HG03432 (cell line): ENCODE data around the gene PBXIP1.

ENCODE experiments used
- ATAC-seq: cut with Tn5 transposase; IDR thresholded peaks from one replicate; pipeline ENCODE4 v1.9.1; 2021; ENCODE audit warnings: mild to moderate bottlenecking, moderate library complexity; ENCODE audit not compliant: unreplicated experiment

The PBXIP1 gene

DNA sequence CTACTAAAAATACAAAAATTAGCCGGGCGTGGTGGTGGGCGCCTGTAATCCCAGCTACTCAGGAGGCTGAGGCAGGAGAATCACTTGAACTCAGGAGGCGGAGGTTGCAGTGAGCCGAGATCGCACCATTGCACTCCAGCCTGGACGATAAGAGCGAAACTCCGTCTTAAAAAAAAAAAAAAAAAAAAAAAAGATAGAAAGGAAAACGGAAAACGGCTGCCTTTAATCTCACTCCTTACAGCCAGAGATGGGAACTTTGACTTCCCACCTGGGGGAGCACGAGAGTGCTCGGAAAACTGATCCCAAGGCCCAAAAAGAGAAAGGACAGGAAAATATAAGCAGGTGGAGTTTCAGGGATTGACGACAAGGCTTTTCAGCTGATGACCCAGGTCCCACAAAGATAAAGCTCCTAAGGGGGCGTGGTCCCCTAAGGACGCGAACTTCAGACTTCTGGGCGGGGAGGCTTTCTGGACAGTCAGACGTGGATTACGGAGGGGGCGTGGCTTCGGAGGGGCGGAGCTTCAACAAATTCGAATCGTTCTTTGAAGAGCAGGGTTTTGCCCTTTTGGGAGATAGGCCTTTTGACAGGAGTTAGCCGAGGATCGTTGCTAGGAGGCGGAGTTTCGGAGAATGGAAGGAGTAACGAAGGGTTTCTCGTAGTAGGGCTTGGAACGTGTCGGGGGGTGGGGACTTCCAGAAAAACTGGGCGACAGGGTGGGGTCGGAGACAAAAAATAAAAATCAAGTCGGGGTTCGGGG lies 17.6 kb upstream of the PBXIP1 start:
- peak; percentile 24 for ATAC-seq

DNA sequence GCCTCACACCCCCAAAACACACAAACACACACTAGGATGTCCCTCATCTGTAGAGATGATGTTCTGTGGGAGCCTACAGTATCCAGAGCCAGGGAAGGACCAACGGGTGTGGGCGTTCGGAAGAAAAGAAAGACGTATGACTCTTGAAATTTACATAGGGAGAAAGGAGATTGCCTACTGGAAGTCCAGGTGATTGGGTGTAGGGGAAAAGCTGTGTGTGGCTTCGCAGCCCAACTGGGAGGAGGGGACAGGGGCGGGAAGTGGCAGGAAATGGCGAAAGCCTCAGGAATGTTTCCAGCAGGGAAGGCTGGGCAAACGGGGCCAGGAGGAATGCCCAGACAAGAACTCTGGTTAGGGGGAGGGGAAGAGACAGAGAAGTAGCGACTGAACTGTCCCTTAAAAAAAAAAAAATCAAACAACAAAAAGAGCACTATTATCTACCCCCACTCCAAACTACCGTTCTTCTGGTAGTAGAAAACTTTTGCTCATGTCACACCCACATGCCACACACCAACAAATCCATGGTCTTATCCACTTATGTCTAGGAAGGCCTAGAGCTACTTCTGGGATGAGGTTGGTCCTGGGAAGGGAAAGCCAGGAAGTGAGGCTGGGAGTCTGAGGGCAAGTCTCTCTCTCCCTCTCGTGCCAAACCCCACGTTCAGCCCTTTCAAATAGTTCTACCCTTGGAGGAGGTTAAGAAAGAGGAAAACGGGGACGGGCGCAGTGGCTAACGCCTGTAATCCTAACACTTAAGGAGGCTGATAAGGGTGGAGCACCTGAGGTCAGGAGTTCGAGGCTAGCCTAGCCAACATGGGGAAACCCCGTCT lies 16.8 kb upstream of the PBXIP1 start:
- ATAC-seq: no peak

DNA sequence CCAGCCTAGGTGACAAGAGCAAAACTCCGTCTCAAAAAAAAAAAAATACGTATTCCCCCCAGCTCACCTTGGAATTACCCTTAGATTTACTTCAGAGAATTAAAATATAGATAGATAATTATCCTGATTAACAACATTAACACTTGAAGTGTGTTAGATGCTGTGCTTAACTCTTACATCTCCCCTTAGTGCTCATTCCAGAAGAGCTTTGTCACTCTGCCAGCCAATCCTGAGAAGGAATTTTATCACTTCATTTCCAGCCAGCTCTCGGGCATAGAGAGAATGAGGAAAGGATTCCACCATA lies 16.3 kb upstream of the PBXIP1 start:
- ATAC-seq: no peak

DNA sequence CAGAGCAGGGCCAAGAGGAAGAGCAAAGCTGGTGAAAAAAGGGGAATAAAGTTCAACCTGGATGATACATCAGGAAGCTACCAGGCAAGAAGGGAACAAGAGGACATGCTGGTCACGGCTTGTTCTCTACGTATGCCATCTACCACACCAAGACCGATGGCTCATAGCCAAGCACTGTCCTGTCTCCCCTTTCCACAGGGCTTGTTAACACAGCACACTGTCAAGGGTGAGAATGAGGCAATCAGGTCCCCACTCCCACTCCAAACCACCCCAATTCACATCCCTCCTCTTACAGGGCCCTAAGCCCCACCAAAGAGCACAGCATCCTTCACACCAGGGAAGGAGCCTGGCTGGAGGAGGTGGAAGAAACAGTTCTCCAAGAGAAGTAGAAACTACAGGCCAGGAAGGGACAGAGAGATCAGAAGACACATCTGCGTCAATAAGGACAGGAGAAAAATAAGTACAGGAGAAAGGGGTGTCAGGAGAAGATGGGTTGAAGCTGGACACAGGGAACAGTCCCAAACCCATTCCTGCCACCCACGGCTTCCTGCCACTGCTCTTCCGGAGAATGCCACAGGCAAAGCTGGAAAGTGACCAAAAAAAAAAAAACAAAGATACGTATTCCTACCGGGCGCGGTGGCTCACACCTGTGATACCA lies 15.6 kb upstream of the PBXIP1 start:
- ATAC-seq: no peak

- no peak for ATAC-seq
Observed at GRCh38 chr1:154970631-154971340, 14.9 kb upstream of the PBXIP1 start, which contains the start of gene SHC1. Gene SHC1, minus strand, starts transcription at chr1:154970747. Its CDS starts 221 bp downstream, at chr1:154970526.

DNA sequence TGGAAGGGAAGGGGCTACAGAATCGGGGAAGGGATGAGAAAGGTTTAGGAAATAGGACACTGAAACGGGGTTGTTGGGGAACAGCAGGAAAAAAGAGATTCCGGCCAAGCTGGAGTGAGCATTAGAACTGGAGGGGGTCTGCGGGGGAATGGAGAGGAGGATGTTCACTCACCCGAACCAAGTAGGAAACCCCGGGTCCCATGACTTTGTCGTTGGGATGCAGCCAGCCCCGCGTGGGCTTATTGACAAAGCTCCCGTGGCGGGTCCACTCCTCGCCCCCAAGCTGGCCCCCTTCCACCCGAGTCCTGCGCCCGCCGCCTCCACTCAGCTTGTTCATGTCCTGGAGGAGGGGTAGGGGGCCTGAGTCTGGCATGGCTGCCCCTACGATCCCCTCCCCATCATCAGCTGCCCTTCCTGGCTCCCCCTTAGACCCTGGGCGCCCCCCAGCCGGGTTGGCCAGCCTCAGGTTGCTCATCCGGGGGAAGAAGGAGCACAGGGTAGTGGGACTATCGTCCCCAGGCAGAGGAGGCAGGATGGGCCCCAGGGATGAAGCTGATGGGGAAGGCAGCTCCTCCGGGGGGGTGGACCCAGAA lies 14.1 kb upstream of the PBXIP1 start:
- no peak for ATAC-seq

DNA sequence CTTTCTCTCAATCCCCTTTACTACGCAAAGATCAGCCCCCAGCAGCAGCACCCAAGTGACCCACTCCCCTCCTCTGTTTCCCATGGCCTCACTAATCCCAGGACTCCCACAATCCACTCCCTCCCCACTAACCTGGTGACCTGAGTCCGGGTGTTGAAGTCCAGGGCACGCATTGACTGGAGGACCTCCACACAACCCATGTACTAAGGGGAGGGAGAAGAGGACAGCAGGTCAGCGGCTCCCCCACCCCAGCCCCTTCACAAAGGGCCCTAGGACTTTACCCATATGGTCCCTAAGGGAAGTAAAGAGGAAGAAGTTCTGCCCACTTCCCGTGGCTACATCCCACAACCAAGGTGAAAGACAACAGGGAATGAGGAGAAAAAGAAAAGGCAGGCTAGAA lies 13.3 kb upstream of the PBXIP1 start:
- ATAC-seq: no peak

GRCh38 chr1:154968731-154969130 lies 12.8 kb upstream of the PBXIP1 start:
- ATAC-seq: no peak

DNA sequence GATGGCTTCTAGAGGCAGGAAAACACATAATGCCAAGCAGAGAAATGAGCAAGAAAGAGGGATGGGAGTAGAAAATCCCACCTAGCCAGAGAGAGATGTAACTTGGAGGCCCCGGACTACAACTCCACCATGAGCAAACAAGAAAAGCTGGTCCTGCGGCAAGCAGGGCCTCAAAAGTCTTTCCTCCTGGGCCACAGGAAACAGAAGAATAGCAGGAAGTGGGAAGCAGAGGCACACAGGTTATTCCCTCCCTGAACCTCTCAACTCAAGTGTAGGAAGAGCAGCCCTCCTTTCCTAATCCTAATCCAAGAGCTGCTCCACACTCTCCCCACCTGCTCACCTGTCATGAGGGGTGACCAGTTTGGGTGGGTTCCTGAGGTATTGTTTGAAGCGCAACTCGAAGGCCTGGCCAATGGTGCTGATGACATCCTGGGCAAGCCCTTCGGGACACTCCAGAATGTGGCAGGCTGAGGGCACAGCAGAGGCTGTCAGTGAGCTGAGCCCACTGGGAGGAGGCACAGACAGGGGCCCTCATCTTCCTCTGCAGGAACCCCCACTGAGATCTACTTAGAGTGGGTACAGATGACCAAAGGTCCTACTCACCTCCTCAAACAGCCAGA lies 11.5 kb upstream of the PBXIP1 start:
- no peak for ATAC-seq

- no peak for ATAC-seq
Observed at GRCh38 chr1:154966111-154966510, 10.2 kb upstream of the PBXIP1 start.

DNA sequence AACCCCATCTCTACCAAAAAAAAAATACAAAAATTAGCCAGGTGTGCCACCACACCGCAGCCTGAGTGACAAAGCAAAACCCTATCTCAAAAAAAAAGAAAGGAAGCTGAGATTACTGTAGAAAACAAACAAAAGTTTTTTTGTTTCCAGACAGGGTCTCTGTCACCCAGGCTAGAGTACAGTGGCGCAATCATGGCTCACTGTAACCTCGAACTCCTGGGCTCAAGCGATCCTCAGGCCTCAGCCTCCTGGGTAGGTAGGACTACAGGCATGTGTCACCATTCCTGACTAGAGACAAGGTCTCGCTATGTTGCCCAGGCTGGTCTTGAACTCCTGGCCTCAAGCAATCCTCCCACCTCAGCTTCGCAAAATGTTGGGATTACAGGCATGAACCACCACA lies 8.5 kb upstream of the PBXIP1 start:
- no peak for ATAC-seq

- no peak for ATAC-seq
Observed at GRCh38 chr1:154963643-154964042, 7.7 kb upstream of the PBXIP1 start.

- no peak for ATAC-seq
Observed at GRCh38 chr1:154962795-154963330, 7.0 kb upstream of the PBXIP1 start.

DNA sequence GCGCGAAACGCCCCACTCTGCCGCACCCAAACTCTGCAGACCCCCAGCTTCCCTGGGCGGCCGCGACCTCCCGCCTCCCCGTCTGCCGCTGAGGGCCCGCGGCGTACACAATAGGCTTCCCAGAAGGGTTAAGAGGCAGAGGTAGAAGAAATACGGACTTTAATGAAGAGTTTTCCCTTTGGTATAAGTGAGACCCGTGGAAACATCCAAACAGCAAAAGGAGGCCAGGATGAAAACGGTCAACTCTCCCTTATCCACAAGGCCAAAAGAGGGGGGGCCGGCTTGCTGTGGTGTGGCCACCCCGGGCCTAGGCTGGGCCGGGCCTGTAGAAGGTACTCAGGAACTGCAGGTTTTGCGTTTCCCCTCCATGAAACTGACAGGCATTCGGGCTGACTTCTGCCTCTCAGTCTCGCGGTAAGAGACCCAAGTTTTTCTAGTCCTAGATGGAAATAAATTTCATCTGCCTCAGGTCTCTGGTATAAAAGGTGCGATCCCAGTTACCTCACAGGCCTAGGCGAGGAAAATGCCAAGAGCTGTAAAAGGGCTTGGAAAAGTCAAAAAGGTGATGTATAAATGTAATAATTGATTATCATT lies 6.4 kb upstream of the PBXIP1 start:
- ATAC-seq: peak; percentile 10

- ATAC-seq: peak; percentile 77
Observed at GRCh38 chr1:154961207-154962155, 5.6 kb upstream of the PBXIP1 start, which contains the start of gene PYGO2. Gene PYGO2, minus strand, starts transcription at chr1:154961782. Its CDS starts 206 bp downstream, at chr1:154961576.

GRCh38 chr1:154960446-154961136 lies 4.7 kb upstream of the PBXIP1 start:
- ATAC-seq: no peak

- no peak for ATAC-seq
Observed at GRCh38 chr1:154959426-154959780, 3.5 kb upstream of the PBXIP1 start.
